Esophagus squamous epithelium (tissue), 5 donors: Measurements from ENCODE around the gene TESK2. TPM values are rescaled to one million over a fixed set of nuclear protein-coding genes. Genes with fewer than 3 reads are reported as not detected.

ENCODE experiments used
- DNase-seq: peaks from one replicate; lab custom pipeline; 2025; lab: John Stamatoyannopoulos, UW
- H3K27ac ChIP-seq, 4 donors: fragments of 200-600 bp; sonication (generic); one replicate each; pipeline ENCODE4 v1.5.1; 2016 to 2019; ENCODE audit warnings: mild to moderate bottlenecking in 1 of 4
- H3K27me3 ChIP-seq, 4 donors: fragments of 200-600 bp; sonication (generic); 1 replicate in 3 of 4; 2 replicates in 1 of 4; pipeline versions ENCODE4 v1.5.1 to v1.6.0; 2017 to 2021; ENCODE audit warnings: antibody characterized with exemption in 1 of 4
- H3K36me3 ChIP-seq, 3 donors: fragments of 200-600 bp; sonication (generic); one replicate each; pipeline ENCODE4 v1.5.1; 2016 to 2019
- H3K4me1 ChIP-seq, 3 donors: fragments of 200-600 bp; sonication (generic); one replicate each; pipeline ENCODE4 v1.5.1; 2017 to 2019
- H3K4me3 ChIP-seq, 4 donors: fragments of 200-600 bp; sonication (generic); 1 replicate in 3 of 4; 2 replicates in 1 of 4; pipeline ENCODE4 v1.5.1; 2016 to 2019; ENCODE audit warnings: mild to moderate bottlenecking in 2 of 4, moderate library complexity in 1 of 4
- H3K9me3 ChIP-seq, 3 donors: fragments of 200-600 bp; sonication (generic); one replicate each; pipeline ENCODE4 v1.5.1; 2016 to 2019
- POLR2A ChIP-seq, 4 donors: fragments of 450-650 bp; IDR thresholded peaks; one replicate each; pipeline ENCODE4 v1.6.1; 2017; ENCODE audit warnings: antibody characterized with exemption in 4 of 4, mild to moderate bottlenecking in 4 of 4, moderate library complexity in 3 of 4
- WGBS, 2 donors: methylation state at CpG; one replicate each; pipeline ENCODE4 v1.1.5; 2018; 5-methylcytosine and 5-hydroxymethylcytosine counted together
- intact Hi-C: fragments of 100-400 bp; cut with DNase I; formaldehyde crosslinking; loops from one replicate; pipeline ENCODE4 v1.15.0; 2022
- total RNA-seq, 4 donors: library from RNA; depleted of rRNA; stranded (reverse); fragments of >200 nt; gene quantifications; one replicate each; pipeline ENCODE4 v1.1.0, GENCODE V29; 2016
- TF ChIP-seq, protein P1 (sequence below), 6 experiments: fragments of 450-650 bp in 4 of 6; fragments of 200-600 bp in 2 of 6; sonication (generic) in 2 of 6; IDR thresholded peaks; one replicate each; pipeline ENCODE4 v1.5.1; 2016 to 2019; ENCODE audit warnings: antibody characterized with exemption in 6 of 6, mild to moderate bottlenecking in 4 of 6, moderate library complexity in 4 of 6
- donor health status: DM: yes; HTN: yes; CAD: no.

The TESK2 gene
- total RNA-seq, 4 donors from 2014 or later, result 4.2 to 8.4 (median 5.9) TPM

DNA sequence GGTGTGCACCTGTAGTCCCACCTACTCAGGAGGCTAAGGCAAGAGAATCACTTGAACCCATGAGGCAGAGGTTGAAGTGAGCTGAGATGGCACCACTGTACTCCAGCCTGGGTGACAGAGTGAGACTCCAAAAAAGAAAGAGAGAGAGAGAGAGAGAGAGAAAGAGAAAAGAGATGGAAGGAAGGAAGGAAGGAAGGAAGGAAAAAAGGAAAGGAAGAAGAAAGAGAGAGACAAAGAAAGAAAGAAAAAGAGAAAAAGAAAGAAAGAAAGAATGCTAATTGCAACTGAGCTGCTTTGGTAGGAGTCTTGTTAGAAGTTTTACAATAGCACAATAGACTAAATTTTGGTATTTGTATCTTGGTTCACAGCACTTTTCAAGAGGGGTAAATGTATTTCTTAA, 25.7 kb downstream of the TESK2 start:
- no peaks in the 10 kb centered on the region for H3K4me1 ChIP-seq
- no peaks in the 10 kb centered on the region for H3K9me3 ChIP-seq
- H3K27me3 ChIP-seq, result no peaks in the 10 kb centered on the region

DNA sequence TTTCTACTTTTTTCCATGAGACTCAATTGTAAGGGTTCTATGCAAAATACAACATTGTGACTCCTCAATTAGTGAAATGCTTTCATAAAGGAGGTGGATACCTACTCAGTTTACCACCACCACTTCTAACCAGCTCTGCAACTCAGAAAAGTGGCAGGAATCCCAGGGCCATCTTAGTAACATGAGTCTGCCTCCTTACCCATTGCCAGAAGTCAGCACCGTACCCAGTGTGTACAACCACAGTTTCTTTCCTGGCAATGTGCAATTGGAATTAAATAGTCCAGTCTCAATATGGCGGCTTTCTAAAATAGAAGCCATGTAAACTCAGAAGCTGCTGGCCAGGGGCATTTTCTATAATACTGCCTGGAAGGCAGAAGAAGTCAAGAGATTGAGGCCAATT, 32.1 kb downstream of the TESK2 start:
- intact Hi-C loops, result no loop called here
- no peak for DNase-seq
- Histone ChIP-seq H3K4me1 (peaks cover 0 to 8% (median 0%) of the 10 kb centered on the region in 3 donors), H3K4me3 (no peak overlapping the region), H3K27ac (no peak overlapping the region), H3K36me3 (peaks cover 0 to 8% (median 0%) of the 10 kb centered on the region in 3 donors), H3K27me3 (no peaks in the 10 kb centered on the region), H3K9me3 (no peaks in the 10 kb centered on the region)
- no peak for TF ChIP-seq POLR2A (IDR thresholded peaks at IDR 0.05)
- TF ChIP-seq, protein P1, sequence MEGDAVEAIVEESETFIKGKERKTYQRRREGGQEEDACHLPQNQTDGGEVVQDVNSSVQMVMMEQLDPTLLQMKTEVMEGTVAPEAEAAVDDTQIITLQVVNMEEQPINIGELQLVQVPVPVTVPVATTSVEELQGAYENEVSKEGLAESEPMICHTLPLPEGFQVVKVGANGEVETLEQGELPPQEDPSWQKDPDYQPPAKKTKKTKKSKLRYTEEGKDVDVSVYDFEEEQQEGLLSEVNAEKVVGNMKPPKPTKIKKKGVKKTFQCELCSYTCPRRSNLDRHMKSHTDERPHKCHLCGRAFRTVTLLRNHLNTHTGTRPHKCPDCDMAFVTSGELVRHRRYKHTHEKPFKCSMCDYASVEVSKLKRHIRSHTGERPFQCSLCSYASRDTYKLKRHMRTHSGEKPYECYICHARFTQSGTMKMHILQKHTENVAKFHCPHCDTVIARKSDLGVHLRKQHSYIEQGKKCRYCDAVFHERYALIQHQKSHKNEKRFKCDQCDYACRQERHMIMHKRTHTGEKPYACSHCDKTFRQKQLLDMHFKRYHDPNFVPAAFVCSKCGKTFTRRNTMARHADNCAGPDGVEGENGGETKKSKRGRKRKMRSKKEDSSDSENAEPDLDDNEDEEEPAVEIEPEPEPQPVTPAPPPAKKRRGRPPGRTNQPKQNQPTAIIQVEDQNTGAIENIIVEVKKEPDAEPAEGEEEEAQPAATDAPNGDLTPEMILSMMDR (IDR thresholded peaks at IDR 0.05), result no peak
- WGBS, 2 donors, result 80 to 85% methylated on average over 2 of the region's 2 CpGs

More for the DNA sequence above, 25.7 kb downstream of the TESK2 start:
- no peak overlapping the region for H3K27ac ChIP-seq
- no peaks in the 10 kb centered on the region for H3K36me3 ChIP-seq
- no peak for DNase-seq
- no peak overlapping the region for H3K4me3 ChIP-seq
- intact Hi-C loops, result no loop called here
- no peak for TF ChIP-seq POLR2A (IDR thresholded peaks at IDR 0.05)
- TF ChIP-seq, protein P1 (IDR thresholded peaks at IDR 0.05), result no peak

DNA sequence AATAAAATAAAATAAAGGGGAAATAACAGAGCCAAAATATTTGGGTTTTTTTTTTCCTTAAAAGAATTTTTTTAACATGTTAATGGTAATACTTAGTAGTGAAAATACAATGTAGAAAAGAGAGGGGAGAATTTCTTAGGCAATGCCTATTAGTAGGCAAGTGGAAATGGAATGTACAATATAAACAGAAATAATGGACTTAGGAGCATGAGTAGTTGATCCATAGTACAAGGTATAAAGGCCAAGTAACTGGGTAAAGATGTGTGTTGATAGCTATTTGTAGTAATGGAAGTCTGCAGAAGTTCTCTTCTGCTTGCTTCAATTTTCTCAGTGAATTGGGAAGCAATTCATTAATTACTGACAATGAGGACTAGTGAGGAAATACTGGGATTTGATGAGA, 34.4 kb downstream of the TESK2 start:
- Histone ChIP-seq H3K27ac (no peak overlapping the region), H3K4me1 (peaks cover 0 to 8% (median 0%) of the 10 kb centered on the region in 3 donors), H3K36me3 (peaks cover 0 to 8% (median 0%) of the 10 kb centered on the region in 3 donors), H3K27me3 (no peaks in the 10 kb centered on the region), H3K4me3 (no peak overlapping the region), H3K9me3 (no peaks in the 10 kb centered on the region)
- no peak for TF ChIP-seq POLR2A (IDR thresholded peaks at IDR 0.05)
- TF ChIP-seq, protein P1 (IDR thresholded peaks at IDR 0.05), result no peak
- DNase-seq, result no peak
- intact Hi-C loops, result no loop called here

DNA sequence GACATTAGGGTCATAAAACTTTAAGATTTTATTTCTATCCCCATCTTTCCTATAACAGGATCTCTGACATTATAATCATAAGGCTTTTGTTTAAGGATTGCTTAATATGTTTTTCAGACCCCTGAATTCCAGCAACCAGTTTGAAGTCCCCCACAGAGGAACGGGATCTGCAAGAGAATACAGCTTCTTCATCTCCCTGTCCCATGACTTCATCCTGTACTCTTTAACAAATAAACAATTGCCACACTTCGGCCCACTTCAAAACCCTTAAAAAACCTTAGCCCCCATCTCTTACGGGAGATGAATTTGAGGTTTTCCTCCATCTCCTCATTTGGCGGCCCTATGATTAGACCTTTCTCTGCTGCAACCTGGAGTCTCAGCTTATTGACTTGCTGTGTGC, 35.8 kb downstream of the TESK2 start:
- Histone ChIP-seq H3K9me3 (no peaks in the 10 kb centered on the region), H3K27ac (no peak overlapping the region), H3K27me3 (no peaks in the 10 kb centered on the region), H3K36me3 (peaks cover 0 to 8% (median 0%) of the 10 kb centered on the region in 3 donors), H3K4me1 (peaks cover 0 to 8% (median 0%) of the 10 kb centered on the region in 3 donors), H3K4me3 (no peak overlapping the region)
- no peak for DNase-seq
- WGBS, 2 donors, result 86 to 91% methylated on average over 3 to 4 of the region's 4 CpGs
- no peak for TF ChIP-seq POLR2A (IDR thresholded peaks at IDR 0.05)
- TF ChIP-seq, protein P1 (IDR thresholded peaks at IDR 0.05), result no peak
- intact Hi-C loops, result no loop called here

DNA sequence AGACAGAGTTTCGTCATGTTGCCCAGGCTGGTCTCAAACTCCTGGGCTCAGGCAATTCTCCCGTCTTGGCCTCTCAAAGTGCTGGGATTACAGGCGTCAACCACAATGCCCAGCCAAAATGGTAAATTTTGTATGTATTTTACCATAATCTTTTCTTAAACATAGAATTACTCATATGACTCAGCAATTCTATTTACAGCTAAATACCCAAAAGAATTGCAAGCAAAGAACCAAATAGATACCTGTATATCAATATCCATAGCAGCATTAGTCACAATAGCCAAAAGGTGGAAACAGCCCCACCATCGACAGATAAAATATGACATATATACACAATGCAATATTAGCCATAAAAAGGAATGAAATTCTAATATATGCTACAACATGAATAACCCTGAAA, 36.5 kb downstream of the TESK2 start:
- TF ChIP-seq, protein P1 (IDR thresholded peaks at IDR 0.05), result no peak
- no peak for TF ChIP-seq POLR2A (IDR thresholded peaks at IDR 0.05)
- Histone ChIP-seq H3K36me3 (peaks cover 0 to 8% (median 0%) of the 10 kb centered on the region in 3 donors), H3K4me1 (peaks cover 0 to 5% (median 0%) of the 10 kb centered on the region in 3 donors), H3K9me3 (no peaks in the 10 kb centered on the region), H3K27me3 (no peaks in the 10 kb centered on the region), H3K4me3 (no peak overlapping the region), H3K27ac (no peak overlapping the region)
- DNase-seq, result no peak
- intact Hi-C loops, result no loop called here
- 79 to 88% methylated on average over 4 of the region's 4 CpGs for WGBS, 2 donors
